Activated CD4-positive, CD25-positive, alpha-beta regulatory T cell (primary cell): ENCODE measurements around the gene TNFAIP8L1.
A peak's percentile ranks its signal among the peaks of the same experiment; 100 is the strongest.

Source experiments
- DNase-seq, 4 experiments: peaks; one replicate each; lab custom pipeline; 2025; lab: John Stamatoyannopoulos, UW

Gene TNFAIP8L1

GRCh38 chr19:4649392-4650047 is 10.2 kb downstream of the TNFAIP8L1 start:
- DNase-seq: no peak

- no peak for DNase-seq
These were observed 10.8 kb downstream of the TNFAIP8L1 start for GRCh38 chr19:4650159-4650558.

GRCh38 chr19:4652075-4652474 is 12.8 kb downstream of the TNFAIP8L1 start:
- no peak for DNase-seq

GRCh38 chr19:4653793-4654436 is 14.6 kb downstream of the TNFAIP8L1 start:
- no peak for DNase-seq

- DNase-seq: no peak
These were observed 15.4 kb downstream of the TNFAIP8L1 start for GRCh38 chr19:4654437-4655361.

- no peak for DNase-seq
These were observed 16.8 kb downstream of the TNFAIP8L1 start for GRCh38 chr19:4656102-4656501.

- no peak for DNase-seq
These were observed 17.9 kb downstream of the TNFAIP8L1 start for GRCh38 chr19:4657262-4657661.

- no peak for DNase-seq
These were observed 18.5 kb downstream of the TNFAIP8L1 start for GRCh38 chr19:4657835-4658234.

- DNase-seq: no peak
These were observed 21.0 kb downstream of the TNFAIP8L1 start for GRCh38 chr19:4660181-4660791.

GRCh38 chr19:4660993-4661392 is 21.7 kb downstream of the TNFAIP8L1 start:
- DNase-seq: no peak

- no peak for DNase-seq
These were observed 22.8 kb downstream of the TNFAIP8L1 start for GRCh38 chr19:4662020-4662695.

- no peak for DNase-seq
These were observed 23.5 kb downstream of the TNFAIP8L1 start for GRCh38 chr19:4662812-4663211.

GRCh38 chr19:4664642-4665041 is 25.3 kb downstream of the TNFAIP8L1 start:
- DNase-seq: no peak

- DNase-seq: peak; percentile 84 to 96 (median 91)
These were observed 30.6 kb downstream of the TNFAIP8L1 start, which contains the start of gene MYDGF for GRCh38 chr19:4669723-4670480. Gene MYDGF (minus strand): TSS chr19:4670342. CDS start chr19:4670334, 8 bp downstream.

- no peak for DNase-seq
These were observed 32.0 kb downstream of the TNFAIP8L1 start for GRCh38 chr19:4671185-4671851.

GRCh38 chr19:4673216-4673615 is 33.9 kb downstream of the TNFAIP8L1 start:
- DNase-seq: no peak

GRCh38 chr19:4673726-4674125 is 34.4 kb downstream of the TNFAIP8L1 start:
- DNase-seq: no peak

- no peak for DNase-seq
These were observed 36.0 kb downstream of the TNFAIP8L1 start for GRCh38 chr19:4675346-4675745.

GRCh38 chr19:4676955-4677731 is 37.8 kb downstream of the TNFAIP8L1 start:
- DNase-seq: no peak
